Common myeloid progenitor, CD34-positive (primary cell): Measurements from ENCODE around the gene IRAK3.

Source experiments
- CTCF ChIA-PET: fragments of 350-600 bp; sonication (Branson Sonifier 250); formaldehyde crosslinking; loops from one replicate; lab custom pipeline; 2021; ENCODE audit warnings: antibody characterized with exemption; lab: Charles Lee
- POLR2A ChIA-PET: fragments of 350-600 bp; sonication (Branson Sonifier 250); formaldehyde crosslinking; loops from one replicate; lab custom pipeline; 2021; ENCODE audit warnings: antibody characterized with exemption; lab: Charles Lee
- DNase-seq, 3 donors: peaks; one replicate each; pipeline versions ENCODE4 v3.0.0 to v3.0.0-alpha.2; 2013
- H3K27ac ChIP-seq, 2 experiments: 1 replicate in 1 of 2; 2 replicates in 1 of 2; pipeline ENCODE4 v1.7.0; 2013; ENCODE audit warnings: inconsistent platforms in 2 of 2, low read length in 2 of 2, mild to moderate bottlenecking in 2 of 2, low read depth in 1 of 2, moderate library complexity in 1 of 2; ENCODE audit not compliant: severe bottlenecking in 2 of 2, insufficient read depth in 1 of 2, poor library complexity in 1 of 2
- H3K27me3 ChIP-seq, 5 experiments: replicated peaks in 2 of 5; 1 replicate in 3 of 5; 2 replicates in 2 of 5; pipeline versions ENCODE4 v1.6.1 to v1.7.0; 2013; ENCODE audit warnings: low read length in 4 of 5, mild to moderate bottlenecking in 2 of 5, moderate library complexity in 2 of 5, inconsistent platforms in 1 of 5; ENCODE audit not compliant: insufficient read depth in 5 of 5, control insufficient read depth in 4 of 5
- H3K36me3 ChIP-seq, 4 experiments: 1 replicate in 2 of 4; 2 replicates in 2 of 4; pipeline versions ENCODE4 v1.6.1 to v1.7.0; 2013; ENCODE audit warnings: low read length in 3 of 4, control low read depth in 1 of 4, mild to moderate bottlenecking in 1 of 4; ENCODE audit not compliant: control insufficient read depth in 4 of 4, insufficient read depth in 4 of 4
- H3K4me1 ChIP-seq, 4 experiments: 1 replicate in 3 of 4; 2 replicates in 1 of 4; pipeline versions ENCODE4 v1.6.1 to v1.7.1; 2013; ENCODE audit warnings: low read length in 3 of 4, mild to moderate bottlenecking in 3 of 4, control low read depth in 1 of 4, inconsistent platforms in 1 of 4, moderate library complexity in 1 of 4; ENCODE audit not compliant: control insufficient read depth in 4 of 4, insufficient read depth in 4 of 4; ENCODE audit errors: control extremely low read depth in 1 of 4
- H3K4me3 ChIP-seq, 7 experiments: 1 replicate in 4 of 7; 2 replicates in 3 of 7; pipeline versions ENCODE4 v1.5.1 to v1.7.0; 2013; ENCODE audit warnings: mild to moderate bottlenecking in 7 of 7, low read length in 6 of 7, moderate library complexity in 6 of 7, inconsistent platforms in 2 of 7, low read depth in 2 of 7, control low read depth in 1 of 7; ENCODE audit not compliant: insufficient read depth in 4 of 7, control insufficient read depth in 1 of 7; ENCODE audit errors: extremely low read depth in 1 of 7
- H3K9me3 ChIP-seq, 5 experiments: 1 replicate in 4 of 5; 2 replicates in 1 of 5; pipeline versions ENCODE4 v1.6.1 to v1.7.1; 2013; ENCODE audit warnings: low read length in 4 of 5, mild to moderate bottlenecking in 2 of 5, inconsistent platforms in 1 of 5, low read depth in 1 of 5, moderate library complexity in 1 of 5; ENCODE audit not compliant: control insufficient read depth in 4 of 5, insufficient read depth in 2 of 5; ENCODE audit errors: control extremely low read depth in 1 of 5
- WGBS: methylation state at CpG from one replicate; pipeline ENCODE4 v1.1.5; 2013; ENCODE audit not compliant: insufficient coverage; 5-methylcytosine and 5-hydroxymethylcytosine counted together

Gene IRAK3

GRCh38 chr12:66144791-66145754 lies 43.9 kb upstream of the IRAK3 start:
- peak overlapping the region in 6 of 7 experiments; percentile 15 to 63 (median 34) for H3K4me3 ChIP-seq
- DNase-seq, result peak; percentile 90 to 95 (median 93)
- H3K27me3 ChIP-seq, result no peaks in the 10 kb centered on the region
- WGBS, result no CpG with 5 or more reads among the region's 7 CpGs
- ChIA-PET POLR2A (interaction anchor here (0.7 to 2.1 kb wide), 3 partner anchors 14 to 69 kb away, joined by 3 to 8 read pairs (median 3); partner anchors contain the start of gene LLPH), CTCF (interaction anchor here (0.5 to 2.3 kb wide), 26 partner anchors 12 to 843 kb away, joined by 3 to 14 read pairs (median 4); partner anchors contain the start of genes LLPH and TMBIM4)
- peaks cover 5 to 27% (median 8%) of the 10 kb centered on the region in 5 experiments for H3K9me3 ChIP-seq
- peaks cover 13 to 39% (median 26%) of the 10 kb centered on the region in 4 experiments for H3K36me3 ChIP-seq
- H3K4me1 ChIP-seq, result peaks cover 16 to 40% (median 25%) of the 10 kb centered on the region in 4 experiments
- peak overlapping the region; percentile 78 to 90 for H3K27ac ChIP-seq

DNA sequence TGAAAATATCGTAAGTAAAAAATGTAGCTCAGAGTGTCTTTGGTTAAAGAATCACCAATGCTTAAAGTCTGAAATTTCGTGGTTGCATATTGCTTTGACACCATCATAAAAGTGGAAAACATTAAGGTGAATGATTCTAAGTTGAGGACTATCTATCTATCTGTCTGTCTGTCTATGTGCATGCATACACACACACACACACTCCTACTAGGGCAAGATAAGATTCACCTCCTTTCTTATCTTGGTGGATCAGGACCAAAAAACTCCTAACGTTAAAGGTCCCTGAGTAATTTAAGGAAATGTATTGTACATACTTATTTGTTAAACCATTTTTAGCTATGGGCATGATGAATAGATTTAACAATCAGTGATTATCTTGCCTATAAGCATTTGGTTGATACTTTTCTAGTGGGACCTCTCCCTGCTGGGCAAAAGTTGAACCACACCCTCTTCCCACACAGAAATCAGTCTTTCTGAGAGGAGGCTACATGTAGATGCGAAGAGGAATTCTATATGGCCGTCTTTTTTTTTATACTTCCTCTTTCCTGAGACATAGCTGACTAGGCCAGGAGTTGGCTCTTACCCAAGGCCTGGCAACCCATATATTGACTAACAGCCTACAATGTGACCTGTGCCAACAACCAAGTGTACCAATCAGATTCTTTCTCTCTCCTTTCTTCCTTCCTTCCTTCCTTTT lies 39.2 kb upstream of the IRAK3 start:
- H3K36me3 ChIP-seq, result peaks cover 4 to 8% (median 7%) of the 10 kb centered on the region in 4 experiments
- peaks cover 14 to 31% (median 16%) of the 10 kb centered on the region in 4 experiments for H3K4me1 ChIP-seq
- H3K4me3 ChIP-seq, result no peak overlapping the region
- no peak overlapping the region for H3K27ac ChIP-seq
- WGBS, result 37% methylated on average over 3 of the region's 5 CpGs
- ChIA-PET CTCF (interaction anchor here (0.8 to 3.0 kb wide), 4 partner anchors 9 to 41 kb away, joined by 3 to 16 read pairs (median 6); partner anchors contain the start of gene TMBIM4), POLR2A (interaction anchor here (0.7 kb wide), 1 partner anchor 64 kb away, joined by 4 read pairs; no protein-coding TSS in a partner anchor)
- no peaks in the 10 kb centered on the region for H3K27me3 ChIP-seq
- no peaks in the 10 kb centered on the region for H3K9me3 ChIP-seq
- DNase-seq, result peak; percentile 55 to 84 (median 82)

GRCh38 chr12:66152732-66153131 lies 36.3 kb upstream of the IRAK3 start:
- Histone ChIP-seq H3K27ac (no peak overlapping the region), H3K4me3 (no peak overlapping the region), H3K4me1 (peaks cover 0 to 11% (median 3%) of the 10 kb centered on the region in 4 experiments), H3K36me3 (peaks cover 2 to 11% (median 6%) of the 10 kb centered on the region in 4 experiments), H3K9me3 (no peaks in the 10 kb centered on the region), H3K27me3 (no peaks in the 10 kb centered on the region)
- no peak for DNase-seq
- ChIA-PET POLR2A (interaction anchor here (0.7 kb wide), 1 partner anchor 72 kb away, joined by 3 read pairs; no protein-coding TSS in a partner anchor), CTCF (no interaction called here)
- no CpG with 5 or more reads among the region's 1 CpG for WGBS

DNA sequence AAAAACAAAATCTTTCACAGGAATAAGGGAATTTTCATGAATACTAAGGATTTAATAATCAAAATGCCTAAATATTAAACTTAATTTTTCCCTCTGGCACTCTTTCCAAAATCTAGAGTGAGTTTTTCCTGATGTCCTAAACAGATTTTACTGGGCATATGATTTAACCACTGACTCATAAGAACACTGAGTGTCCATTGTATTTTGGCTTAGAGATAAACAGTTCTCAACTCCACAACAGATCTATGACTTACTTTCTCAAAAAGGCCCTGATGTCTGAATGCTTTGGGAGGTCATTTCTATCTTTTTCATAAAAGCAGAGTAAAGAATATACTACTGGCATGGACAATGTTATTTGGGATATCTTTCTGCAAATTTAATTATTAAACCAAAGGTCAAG lies 34.2 kb upstream of the IRAK3 start:
- DNase-seq, result no peak
- H3K36me3 ChIP-seq, result peaks cover 8 to 19% (median 12%) of the 10 kb centered on the region in 4 experiments
- no peaks in the 10 kb centered on the region for H3K27me3 ChIP-seq
- peaks cover 0 to 2% (median 0%) of the 10 kb centered on the region in 5 experiments for H3K9me3 ChIP-seq
- peaks cover 0 to 8% (median 3%) of the 10 kb centered on the region in 4 experiments for H3K4me1 ChIP-seq
- H3K27ac ChIP-seq, result no peak overlapping the region
- ChIA-PET POLR2A (no interaction called here), CTCF (no interaction called here)
- H3K4me3 ChIP-seq, result no peak overlapping the region

GRCh38 chr12:66156654-66157053 lies 32.4 kb upstream of the IRAK3 start:
- POLR2A ChIA-PET, result no interaction called here
- Histone ChIP-seq H3K27ac (no peak overlapping the region), H3K4me1 (peaks cover 0 to 2% (median 0%) of the 10 kb centered on the region in 4 experiments), H3K36me3 (peaks cover 7 to 29% (median 17%) of the 10 kb centered on the region in 4 experiments), H3K4me3 (no peak overlapping the region), H3K27me3 (no peaks in the 10 kb centered on the region), H3K9me3 (peaks cover 0 to 5% (median 0%) of the 10 kb centered on the region in 5 experiments)
- 100% methylated on average over 1 of the region's 2 CpGs for WGBS
- CTCF ChIA-PET, result interaction anchor here (2.8 kb wide), 1 partner anchor 12 kb away, joined by 9 read pairs; the partner anchor contains the start of gene TMBIM4
- DNase-seq, result no peak

- CTCF ChIA-PET, result interaction anchor here (0.6 to 1.8 kb wide), 7 partner anchors 9 to 76 kb away, joined by 3 to 7 read pairs (median 3); partner anchors contain the start of gene TMBIM4
- no peak overlapping the region for H3K4me3 ChIP-seq
- H3K36me3 ChIP-seq, result peaks cover 7 to 29% (median 17%) of the 10 kb centered on the region in 4 experiments
- peaks cover 0 to 1% (median 0%) of the 10 kb centered on the region in 4 experiments for H3K4me1 ChIP-seq
- no peaks in the 10 kb centered on the region for H3K27me3 ChIP-seq
- H3K27ac ChIP-seq, result no peak overlapping the region
- peaks cover 0 to 5% (median 0%) of the 10 kb centered on the region in 5 experiments for H3K9me3 ChIP-seq
- POLR2A ChIA-PET, result no interaction called here
- DNase-seq, result no peak
Observed at GRCh38 chr12:66159123-66159522, 29.9 kb upstream of the IRAK3 start.
